HG03159 (cell line): ENCODE measurements around the gene ATP6V0A1.
"Not testable (repeated sequence)": the region's sequence is repeated elsewhere in the genome, so short reads cannot be mapped to it uniquely, and the experiment has no call there.

Experiments used
- ATAC-seq: cut with Tn5 transposase; IDR thresholded peaks from one replicate; pipeline ENCODE4 v1.9.1; 2021; ENCODE audit warnings: mild to moderate bottlenecking, moderate library complexity; ENCODE audit not compliant: unreplicated experiment

The ATP6V0A1 gene

DNA sequence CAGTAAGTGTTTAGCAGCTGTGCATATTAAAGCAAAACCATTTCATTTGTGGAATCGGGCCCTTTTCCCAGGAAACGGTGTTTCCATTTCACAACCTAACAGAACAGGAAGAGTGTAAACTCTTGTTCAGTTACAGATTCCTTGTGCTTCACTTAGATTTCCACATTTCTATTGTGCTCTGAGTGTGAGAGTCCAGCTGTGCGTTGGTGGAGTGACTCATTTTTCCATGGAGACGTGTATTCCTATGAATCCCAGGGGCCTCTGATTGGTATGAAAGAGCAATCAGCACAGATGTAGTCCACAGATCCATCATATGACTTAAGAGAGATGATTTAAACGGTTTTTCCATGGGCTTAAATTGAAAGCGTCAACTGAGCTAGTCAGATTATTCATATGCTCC lies 22.3 kb upstream of the ATP6V0A1 start:
- ATAC-seq: no peak

- no peak for ATAC-seq
These were observed 19.8 kb upstream of the ATP6V0A1 start for GRCh38 chr17:42438600-42439567.

DNA sequence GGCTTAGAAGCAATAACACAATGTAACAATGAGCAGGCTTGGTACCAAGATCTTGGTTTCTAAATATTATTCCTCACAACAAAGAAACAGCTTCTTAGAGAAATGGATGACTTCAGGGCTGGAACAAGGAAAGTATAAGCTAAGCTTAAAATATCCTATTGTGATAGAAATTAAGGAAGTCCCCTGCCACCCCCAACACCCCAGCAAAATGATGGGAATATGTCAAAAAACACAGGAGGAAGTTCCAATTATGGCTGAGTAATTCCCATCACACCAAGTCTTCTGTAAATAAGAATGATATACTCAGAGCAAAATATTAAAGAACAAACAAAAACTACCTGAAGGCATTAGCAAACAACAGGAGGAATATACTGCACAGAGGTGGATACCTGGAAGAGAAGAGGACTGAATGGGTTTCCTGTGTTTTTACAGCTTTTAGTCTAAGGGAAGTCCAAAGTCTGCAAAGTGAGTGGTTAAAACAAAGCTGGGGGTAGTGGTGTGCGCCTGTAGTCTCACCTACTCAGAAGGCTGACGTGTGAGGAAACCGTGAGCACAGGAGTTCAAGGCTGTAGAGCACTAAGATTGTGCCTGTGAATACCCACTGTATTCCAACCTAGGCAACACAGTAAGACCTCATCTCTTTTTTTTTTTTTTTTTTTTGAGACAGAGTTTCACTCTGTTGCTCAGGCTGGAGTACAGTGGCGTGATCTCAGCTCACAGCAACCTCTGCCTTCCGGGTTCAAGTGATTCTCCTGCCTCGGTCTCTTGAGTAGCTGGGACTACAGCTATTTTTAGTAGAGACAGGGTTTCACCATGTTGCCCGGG lies 17.1 kb upstream of the ATP6V0A1 start:
- no peak for ATAC-seq

DNA sequence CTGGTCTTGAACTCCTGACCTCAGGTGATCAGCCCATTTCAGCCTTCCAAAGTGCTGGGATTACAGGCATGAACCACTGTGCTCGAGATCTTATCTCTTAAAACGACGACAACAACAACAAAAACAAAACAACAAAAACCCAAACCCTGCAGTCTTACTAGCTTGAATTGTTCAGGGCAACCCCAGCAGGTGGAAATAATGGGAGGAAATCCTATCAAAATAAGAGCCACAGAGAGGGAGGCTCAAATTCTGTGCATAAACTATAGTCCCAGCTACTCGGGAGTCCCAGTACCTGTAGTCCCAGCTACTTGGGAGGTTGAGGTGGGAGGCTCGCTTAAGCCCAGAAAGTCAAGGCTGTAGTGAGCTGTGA lies 16.5 kb upstream of the ATP6V0A1 start:
- ATAC-seq: no peak

DNA sequence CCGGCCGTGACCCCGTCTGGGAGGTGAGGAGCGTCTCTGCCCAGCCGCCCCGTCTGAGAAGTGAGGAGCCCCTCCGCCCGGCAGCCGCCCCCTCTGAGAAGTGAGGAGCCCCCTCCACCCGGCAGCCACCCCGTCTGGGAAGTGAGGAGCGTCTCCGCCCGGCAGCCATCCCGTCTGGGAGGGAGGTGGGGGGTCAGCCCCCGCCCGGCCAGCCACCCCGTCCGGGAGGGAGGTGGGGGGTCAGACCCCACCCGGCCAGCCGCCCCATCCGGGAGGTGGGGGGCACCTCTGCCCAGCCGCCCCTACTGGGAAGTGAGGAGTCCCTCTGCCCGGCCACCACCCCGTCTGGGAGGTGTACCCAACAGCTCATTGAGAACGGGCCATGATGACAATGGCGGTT lies 9.5 kb upstream of the ATP6V0A1 start:
- ATAC-seq: not testable (repeated sequence)

DNA sequence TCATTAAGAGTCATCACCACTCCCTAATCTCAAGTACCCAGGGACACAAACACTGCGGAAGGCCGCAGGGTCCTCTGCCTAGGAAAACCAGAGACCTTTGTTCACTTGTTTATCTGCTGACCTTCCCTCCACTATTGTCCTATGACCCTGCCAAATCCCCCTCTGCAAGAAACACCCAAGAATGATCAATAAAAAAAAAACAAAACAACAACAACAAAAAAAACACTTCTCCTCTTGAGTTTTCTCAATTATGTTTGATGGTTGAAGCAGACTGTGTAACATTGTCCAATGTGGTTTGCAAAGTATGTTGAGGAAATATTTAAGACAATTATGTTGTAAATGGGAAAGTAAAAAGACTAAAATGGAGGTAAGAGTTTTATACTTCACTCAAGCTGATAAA lies 8.8 kb upstream of the ATP6V0A1 start:
- ATAC-seq: not testable (repeated sequence)

- ATAC-seq: not testable (repeated sequence)
These were observed 7.4 kb upstream of the ATP6V0A1 start for GRCh38 chr17:42451270-42451669.

DNA sequence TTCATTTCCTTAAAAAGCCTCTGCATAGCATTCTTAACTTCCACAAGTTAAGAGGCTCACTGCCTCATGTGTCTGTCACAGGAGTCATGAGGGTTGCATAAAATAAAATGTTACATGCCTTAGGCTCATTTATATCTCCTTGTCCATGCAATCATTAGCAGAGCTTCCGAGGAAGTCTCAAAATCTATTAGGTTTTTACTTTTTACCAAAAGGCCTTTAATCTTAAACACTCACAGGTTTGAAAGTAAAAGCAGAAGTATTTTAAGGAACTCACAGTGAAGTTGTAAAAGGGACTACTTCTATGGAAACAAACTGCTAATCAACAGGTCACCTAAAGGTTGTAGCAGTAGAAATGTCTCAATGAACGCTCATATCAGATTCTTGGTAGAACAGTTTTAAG lies 5.2 kb upstream of the ATP6V0A1 start:
- ATAC-seq: no peak

DNA sequence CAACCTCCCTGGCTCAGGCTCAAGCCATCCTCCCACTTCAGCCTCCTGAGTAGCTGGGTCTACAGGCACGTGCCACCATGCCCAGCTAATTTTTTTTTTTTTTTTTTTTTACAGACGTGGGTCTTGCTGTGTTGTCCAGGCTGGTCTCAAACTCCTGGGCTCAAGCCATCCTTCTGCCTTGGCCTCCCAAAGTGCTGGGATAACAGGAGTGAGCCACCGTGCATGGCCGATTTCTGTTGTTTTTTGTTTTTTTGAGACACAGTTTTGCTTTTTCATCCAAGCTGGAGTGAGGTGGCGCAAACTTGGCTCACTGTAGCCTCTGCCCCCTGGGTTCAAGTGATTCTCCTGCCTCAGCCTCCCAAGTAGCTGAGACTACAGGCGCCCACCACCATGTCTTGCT lies 3.7 kb upstream of the ATP6V0A1 start:
- not testable (repeated sequence) for ATAC-seq

DNA sequence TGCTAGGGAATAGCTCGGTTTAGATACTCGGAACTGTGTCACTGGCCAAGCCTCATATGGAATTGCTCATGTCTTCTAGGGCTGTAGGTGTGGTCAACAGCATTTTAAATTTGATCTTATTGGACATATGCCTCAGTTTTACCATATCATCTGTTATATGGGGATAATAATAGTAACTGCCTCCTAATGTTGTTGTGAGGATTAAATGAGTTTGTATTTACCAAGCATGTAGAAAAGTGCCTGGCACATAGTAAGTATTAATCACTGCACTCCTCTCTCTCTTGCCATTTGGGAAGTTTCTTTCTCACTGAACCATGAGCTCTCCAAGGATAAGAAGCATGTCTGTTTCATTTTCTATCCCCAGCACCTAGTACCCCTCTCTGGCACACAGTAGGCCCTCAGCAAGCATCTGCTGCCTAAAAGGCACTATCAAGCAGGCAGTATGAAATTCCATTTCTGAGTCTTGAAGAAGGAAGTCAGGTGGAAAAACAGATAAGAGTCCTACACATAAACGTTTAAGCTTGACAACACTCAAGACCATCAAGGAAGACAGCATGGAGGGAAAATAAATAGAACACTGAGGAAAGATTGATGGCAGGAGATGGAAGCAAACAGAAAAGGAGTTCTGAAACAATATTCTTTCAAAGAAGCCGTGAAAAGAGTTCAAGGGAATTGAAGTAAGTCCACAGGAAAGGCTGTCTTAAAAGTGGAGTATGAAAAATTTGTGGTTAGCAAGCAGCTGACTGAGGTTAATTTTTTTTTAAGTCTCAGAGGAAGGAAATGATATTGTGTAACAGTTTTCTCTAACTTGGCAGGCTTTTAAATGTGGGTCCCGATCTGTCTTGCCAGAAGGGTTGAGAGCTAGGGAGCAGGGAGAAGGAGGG lies 2.2 kb upstream of the ATP6V0A1 start:
- no peak for ATAC-seq

GRCh38 chr17:42457107-42457792 lies 1.4 kb upstream of the ATP6V0A1 start:
- no peak for ATAC-seq

GRCh38 chr17:42459256-42459800 lies 650 bp downstream of the ATP6V0A1 start:
- no peak for ATAC-seq

- ATAC-seq: no peak
These were observed 1.2 kb downstream of the ATP6V0A1 start for GRCh38 chr17:42459801-42460281.

DNA sequence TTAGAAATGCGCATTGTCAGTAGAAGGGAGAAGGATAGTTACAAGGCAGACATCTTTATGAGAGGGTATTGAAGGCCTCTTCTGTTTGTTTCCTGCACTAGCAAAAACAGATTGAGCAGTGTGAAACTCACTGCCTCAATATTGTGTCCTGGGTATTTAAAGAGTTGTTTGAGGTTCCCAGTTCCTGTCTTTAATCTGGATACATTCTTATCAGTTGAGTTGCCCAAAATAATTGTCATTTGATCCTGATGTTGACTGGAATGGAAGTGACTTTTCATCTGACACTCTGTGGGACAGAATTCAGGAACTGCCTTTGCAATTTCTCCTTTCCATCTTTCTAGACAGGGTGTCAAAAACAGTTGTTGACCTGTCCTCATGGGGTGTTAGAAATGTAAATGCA lies 1.7 kb downstream of the ATP6V0A1 start:
- no peak for ATAC-seq

DNA sequence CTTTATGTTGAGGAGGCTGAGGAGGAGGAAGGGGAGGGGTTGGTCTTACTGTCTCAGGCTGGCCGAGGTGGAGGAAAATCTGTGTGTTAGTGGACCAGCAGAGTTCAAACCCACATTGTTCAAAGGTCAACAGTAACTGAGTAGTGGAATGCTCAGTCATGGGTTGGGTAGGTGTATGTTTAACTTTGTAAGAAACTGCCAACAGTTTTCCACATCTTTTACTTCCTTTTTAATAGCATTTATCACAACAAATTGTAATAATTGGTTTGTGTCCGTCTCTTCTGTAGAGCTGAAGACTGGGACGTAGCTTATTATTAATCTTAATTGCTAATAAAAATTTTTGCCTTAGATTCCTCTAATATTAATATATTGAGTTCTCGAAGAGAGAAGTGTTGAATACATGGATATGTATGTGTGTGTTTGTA lies 5.3 kb downstream of the ATP6V0A1 start:
- ATAC-seq: no peak

- ATAC-seq: no peak
These were observed 9.2 kb downstream of the ATP6V0A1 start for GRCh38 chr17:42467889-42468288.

GRCh38 chr17:42472709-42473521 lies 14.2 kb downstream of the ATP6V0A1 start:
- no peak for ATAC-seq

GRCh38 chr17:42474276-42474675 lies 15.6 kb downstream of the ATP6V0A1 start:
- no peak for ATAC-seq

DNA sequence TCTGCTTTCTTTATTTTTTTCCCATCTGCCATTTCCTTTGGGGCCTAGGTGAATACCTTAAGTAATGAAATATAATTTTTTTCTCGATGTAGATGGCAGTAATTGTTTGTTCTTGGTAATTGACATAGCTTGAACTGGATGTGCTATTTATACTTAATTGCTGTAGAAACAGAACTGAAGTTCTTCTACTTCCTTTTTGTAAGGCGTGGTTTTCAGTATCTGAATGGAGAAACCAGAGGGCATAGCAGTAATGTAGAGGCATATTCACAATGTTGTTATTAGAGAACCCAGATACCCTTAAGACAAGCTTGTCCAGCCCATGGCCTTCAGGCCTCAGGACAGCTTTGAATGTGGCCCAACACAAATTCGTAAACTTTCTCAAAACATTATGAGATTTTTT lies 16.4 kb downstream of the ATP6V0A1 start:
- ATAC-seq: no peak
